ENCODE data around the gene CDYL. TPM values are rescaled to one million over a fixed set of nuclear protein-coding genes. Genes with fewer than 3 reads are reported as not detected.

The CDYL gene
- total and polyA plus RNA-seq, 10 donors: 6.8 to 48.4 (median 35.3) TPM

- H3K9me3 ChIP-seq: no peaks in the 10 kb centered on the region
- no peak for TF ChIP-seq POLR2AphosphoS5 (IDR thresholded peaks at IDR 0.05)
- no peak for TF ChIP-seq CTCF (IDR thresholded peaks at IDR 0.05 in 8 of 11, conservative IDR thresholded peaks at IDR 0.05 in 3 of 11)
- TF ChIP-seq POLR2A (IDR thresholded peaks at IDR 0.05): no peak
- DNase-seq: no peak
- H3K27me3 ChIP-seq (replicated peaks in 1 of 7): no peaks in the 10 kb centered on the region
- WGBS, 5 donors: 78 to 85% (median 80%) methylated on average over 9 of the region's 9 CpGs
- H3K4me1 ChIP-seq: no peaks in the 10 kb centered on the region
- peaks cover 0 to 37% (median 29%) of the 10 kb centered on the region in 6 donors for H3K36me3 ChIP-seq
- no peak overlapping the region for H3K4me3 ChIP-seq
- intact Hi-C loops (cut with DNase I; ENCODE audit: low total_unique reads): no loop called here
- H3K27ac ChIP-seq: no peak overlapping the region
Observed at GRCh38 chr6:4957521-4958231, 181.5 kb downstream of the CDYL start.

GRCh38 chr6:4958624-4959023 is 182.4 kb downstream of the CDYL start:
- H3K27me3 ChIP-seq (replicated peaks in 1 of 7): no peaks in the 10 kb centered on the region
- no peaks in the 10 kb centered on the region for H3K4me1 ChIP-seq
- H3K27ac ChIP-seq: no peak overlapping the region
- DNase-seq: no peak
- TF ChIP-seq POLR2AphosphoS5 (IDR thresholded peaks at IDR 0.05): no peak
- TF ChIP-seq CTCF (IDR thresholded peaks at IDR 0.05 in 8 of 11, conservative IDR thresholded peaks at IDR 0.05 in 3 of 11): no peak
- TF ChIP-seq POLR2A (IDR thresholded peaks at IDR 0.05): no peak
- peaks cover 0 to 28% (median 22%) of the 10 kb centered on the region in 6 donors for H3K36me3 ChIP-seq
- H3K4me3 ChIP-seq: no peak overlapping the region
- intact Hi-C loops (cut with DNase I; ENCODE audit: low total_unique reads): no loop called here
- WGBS, 5 donors: 89 to 95% (median 92%) methylated on average over 3 of the region's 3 CpGs
- H3K9me3 ChIP-seq: no peaks in the 10 kb centered on the region

- DNase-seq: no peak
- TF ChIP-seq CTCF (IDR thresholded peaks at IDR 0.05 in 8 of 11, conservative IDR thresholded peaks at IDR 0.05 in 3 of 11) (no peak), POLR2A (IDR thresholded peaks at IDR 0.05) (no peak), POLR2AphosphoS5 (IDR thresholded peaks at IDR 0.05) (no peak)
- intact Hi-C loops (cut with DNase I; ENCODE audit: low total_unique reads): no loop called here
- Histone ChIP-seq H3K4me3 (no peak overlapping the region), H3K9me3 (no peaks in the 10 kb centered on the region), H3K36me3 (peaks cover 0 to under 1% (median 0%) of the 10 kb centered on the region in 6 donors), H3K27me3 (replicated peaks in 1 of 7) (no peaks in the 10 kb centered on the region), H3K4me1 (no peaks in the 10 kb centered on the region), H3K27ac (no peak overlapping the region)
- WGBS, 5 donors: 85 to 95% (median 89%) methylated on average over 10 of the region's 10 CpGs
Observed at GRCh38 chr6:4961322-4962168, 185.3 kb downstream of the CDYL start.

GRCh38 chr6:4962905-4963304 is 186.7 kb downstream of the CDYL start:
- Histone ChIP-seq H3K27ac (no peak overlapping the region), H3K4me3 (no peak overlapping the region), H3K36me3 (no peaks in the 10 kb centered on the region), H3K4me1 (no peaks in the 10 kb centered on the region), H3K27me3 (replicated peaks in 1 of 7) (no peaks in the 10 kb centered on the region), H3K9me3 (no peaks in the 10 kb centered on the region)
- intact Hi-C loops (cut with DNase I; ENCODE audit: low total_unique reads): no loop called here
- DNase-seq: no peak
- TF ChIP-seq POLR2AphosphoS5 (IDR thresholded peaks at IDR 0.05) (no peak), CTCF (IDR thresholded peaks at IDR 0.05 in 8 of 11, conservative IDR thresholded peaks at IDR 0.05 in 3 of 11) (no peak), POLR2A (IDR thresholded peaks at IDR 0.05) (no peak)
- 73 to 89% (median 78%) methylated on average over 2 of the region's 2 CpGs for WGBS, 5 donors
